HEK293T (cell line): ENCODE results near the gene DCANP1.

ENCODE experiments used
- ARNT ChIP-seq: fragments of 450-650 bp; IDR thresholded peaks from 2 replicates; pipeline ENCODE4 v1.6.1; 2017; ENCODE audit warnings: mild to moderate bottlenecking
- BHLHE40 ChIP-seq: fragments of 450-650 bp; IDR thresholded peaks from 2 replicates; pipeline ENCODE4 v1.6.1; 2016; ENCODE audit warnings: mild to moderate bottlenecking, moderate library complexity, borderline replicate concordance
- ELF4 ChIP-seq: fragments of 450-650 bp; IDR thresholded peaks from 2 replicates; pipeline ENCODE4 v1.6.1; 2017; ENCODE audit warnings: antibody characterized with exemption
- FOXA1 ChIP-seq: fragments of 450-650 bp; IDR thresholded peaks from 2 replicates; pipeline ENCODE4 v1.6.1; 2016; ENCODE audit warnings: mild to moderate bottlenecking
- FOXK2 ChIP-seq: fragments of 450-650 bp; IDR thresholded peaks from 2 replicates; pipeline ENCODE4 v1.6.1; 2016; ENCODE audit warnings: mild to moderate bottlenecking
- HDGF ChIP-seq: fragments of 450-650 bp; IDR thresholded peaks from 2 replicates; pipeline ENCODE4 v1.6.1; 2017; ENCODE audit warnings: antibody characterized with exemption, borderline replicate concordance
- NFRKB ChIP-seq: fragments of 450-650 bp; IDR thresholded peaks from 2 replicates; pipeline ENCODE4 v1.6.1; 2016; ENCODE audit warnings: mild to moderate bottlenecking, moderate library complexity
- SP1 ChIP-seq: fragments of 450-650 bp; IDR thresholded peaks from 2 replicates; pipeline ENCODE4 v1.6.1; 2017
- SUZ12 ChIP-seq: fragments of 450-650 bp; IDR thresholded peaks from 2 replicates; pipeline ENCODE4 v1.6.1; 2016; ENCODE audit warnings: mild to moderate bottlenecking
- TARDBP ChIP-seq: fragments of 450-650 bp; IDR thresholded peaks from 2 replicates; pipeline ENCODE4 v1.6.1; 2016
- ZNF384 ChIP-seq: fragments of 450-650 bp; IDR thresholded peaks from 2 replicates; pipeline ENCODE4 v1.6.1; 2016
- TF ChIP-seq, protein P1 (sequence below): fragments of 450-650 bp; IDR thresholded peaks from 2 replicates; pipeline ENCODE4 v1.6.1; 2016

DNA sequence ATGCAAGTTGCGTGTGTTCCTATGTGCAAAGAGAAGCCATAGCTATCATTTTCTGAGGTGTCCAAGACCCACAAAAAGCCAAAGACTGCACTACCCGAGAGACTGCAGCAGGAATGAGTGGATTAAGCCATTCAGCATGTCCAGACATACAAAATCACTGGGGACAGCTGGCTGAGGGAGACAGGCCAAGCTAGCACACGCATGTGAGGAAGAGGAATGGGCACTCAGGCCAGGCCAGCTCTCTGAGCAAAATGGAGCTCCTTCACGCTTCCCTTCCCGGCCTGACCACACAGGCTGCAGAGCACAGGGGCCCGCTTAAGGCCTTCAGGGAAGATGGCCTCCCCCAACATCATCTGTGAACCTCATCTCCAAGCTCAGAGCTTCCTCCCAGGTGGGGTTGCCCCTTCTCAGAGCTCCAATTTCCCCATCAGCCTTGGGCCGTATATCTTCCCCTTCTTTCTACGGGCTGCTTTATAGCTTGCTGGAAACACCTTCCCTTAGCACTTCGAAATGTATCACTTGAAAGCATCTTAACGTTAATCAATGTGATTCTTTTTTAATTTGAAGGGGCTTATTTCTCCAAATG, 8.4 kb downstream of the DCANP1 start:
- TF ChIP-seq FOXK2, result no peak
- TF ChIP-seq SP1, result no peak
- no peak for TF ChIP-seq FOXA1
- no peak for TF ChIP-seq BHLHE40
- TF ChIP-seq ZNF384, result no peak
- no peak for TF ChIP-seq HDGF
- TF ChIP-seq ELF4, result no peak
- TF ChIP-seq SUZ12, result no peak
- TF ChIP-seq, protein P1, sequence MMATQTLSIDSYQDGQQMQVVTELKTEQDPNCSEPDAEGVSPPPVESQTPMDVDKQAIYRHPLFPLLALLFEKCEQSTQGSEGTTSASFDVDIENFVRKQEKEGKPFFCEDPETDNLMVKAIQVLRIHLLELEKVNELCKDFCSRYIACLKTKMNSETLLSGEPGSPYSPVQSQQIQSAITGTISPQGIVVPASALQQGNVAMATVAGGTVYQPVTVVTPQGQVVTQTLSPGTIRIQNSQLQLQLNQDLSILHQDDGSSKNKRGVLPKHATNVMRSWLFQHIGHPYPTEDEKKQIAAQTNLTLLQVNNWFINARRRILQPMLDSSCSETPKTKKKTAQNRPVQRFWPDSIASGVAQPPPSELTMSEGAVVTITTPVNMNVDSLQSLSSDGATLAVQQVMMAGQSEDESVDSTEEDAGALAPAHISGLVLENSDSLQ, result no peak
- no peak for TF ChIP-seq NFRKB
- no peak for TF ChIP-seq ARNT
- TF ChIP-seq TARDBP, result no peak
